ENCODE measurements around the gene CIB4.

Gene CIB4

GRCh38 chr2:26597197-26597596 is 44.0 kb downstream of the CIB4 start:
- H3K9me3 Mint-ChIP-seq, result no peaks in the 10 kb centered on the region
- H3K4me3 Mint-ChIP-seq, result no peak overlapping the region

DNA sequence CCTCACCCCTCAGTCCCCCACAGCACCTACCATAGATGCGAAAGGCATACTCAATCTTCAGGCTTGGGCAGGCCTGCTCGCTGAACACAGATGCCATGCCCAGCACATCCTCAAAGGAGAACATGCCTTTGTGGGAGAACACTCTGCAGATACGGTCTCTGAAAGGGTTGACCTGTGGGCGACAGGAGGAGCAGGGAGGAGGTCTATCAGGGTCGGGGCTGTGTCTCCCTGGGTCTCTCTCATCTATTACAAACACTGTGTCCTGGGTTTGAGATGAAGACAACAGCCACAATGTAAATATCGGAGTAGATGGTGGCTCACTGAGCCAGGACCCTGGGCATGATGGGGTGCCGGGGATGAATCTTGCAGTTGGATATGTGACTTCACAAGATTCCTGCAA is 46.0 kb downstream of the CIB4 start:
- Mint-ChIP-seq H3K9me3 (no peaks in the 10 kb centered on the region), H3K4me1 (peaks cover 36% of the 10 kb centered on the region), H3K4me3 (no peak overlapping the region), H3K27me3 (peaks cover 36% of the 10 kb centered on the region), H3K27ac (no peak overlapping the region)
- no peak for DNase-seq
- ATAC-seq, result no peak

More at GRCh38 chr2:26597197-26597596, 44.0 kb downstream of the CIB4 start:
- H3K27ac Mint-ChIP-seq, result no peak overlapping the region
- ATAC-seq (no peak), DNase-seq (no peak)
- H3K4me1 Mint-ChIP-seq, result peaks cover 17% of the 10 kb centered on the region
- peaks cover 44% of the 10 kb centered on the region for H3K27me3 Mint-ChIP-seq

DNA sequence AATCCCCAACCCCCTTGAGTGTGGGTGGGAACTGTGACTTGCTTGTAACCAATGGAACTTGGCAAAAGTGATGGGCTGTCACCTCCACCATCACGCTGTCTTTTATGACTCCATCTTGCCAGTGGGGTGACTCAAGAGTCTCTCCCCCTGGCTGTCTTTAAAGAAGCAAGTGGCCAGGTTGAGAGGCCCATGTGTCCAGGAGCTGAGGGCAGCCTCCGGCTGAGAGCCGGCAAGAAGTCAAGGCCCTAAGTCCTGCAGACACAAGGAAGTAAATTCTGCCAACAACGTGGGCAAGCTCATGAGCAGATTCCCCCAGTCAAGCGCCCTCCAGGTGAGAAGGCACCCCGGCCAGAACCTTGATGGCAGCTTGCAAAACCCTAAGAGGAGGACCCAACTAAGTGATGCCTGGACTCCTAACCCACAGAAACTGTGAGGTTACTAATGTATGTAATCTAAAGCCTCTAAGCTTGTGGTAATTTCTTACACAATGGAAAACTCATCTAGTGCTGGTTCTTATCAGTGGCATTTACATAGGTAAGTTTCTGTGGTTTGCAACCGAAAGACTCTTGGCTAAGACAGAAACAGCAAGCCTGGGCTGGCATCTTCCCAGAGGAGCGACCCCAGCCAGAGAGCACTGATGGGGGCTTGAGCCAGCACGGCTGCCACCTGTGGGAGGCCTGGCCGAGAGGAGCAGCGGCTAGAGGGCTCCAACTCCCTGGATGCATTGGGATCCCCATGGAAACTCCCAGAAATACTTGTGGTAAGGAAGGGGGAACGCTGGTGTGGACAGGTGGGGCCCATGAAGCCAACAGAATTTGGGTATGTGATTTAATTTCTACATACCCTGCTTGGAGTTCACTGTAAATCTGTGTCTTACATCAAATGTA is 49.3 kb downstream of the CIB4 start:
- DNase-seq (no peak), ATAC-seq (peak; percentile 91)
- no peak overlapping the region for H3K27ac Mint-ChIP-seq

GRCh38 chr2:26590980-26591618 is 50.1 kb downstream of the CIB4 start:
- DNase-seq (no peak), ATAC-seq (no peak)
- Mint-ChIP-seq H3K4me1 (peaks cover 33% of the 10 kb centered on the region), H3K27ac (no peak overlapping the region), H3K9me3 (no peaks in the 10 kb centered on the region), H3K27me3 (peaks cover 47% of the 10 kb centered on the region), H3K4me3 (no peak overlapping the region)

More for the DNA sequence above, 49.3 kb downstream of the CIB4 start:
- H3K9me3 Mint-ChIP-seq, result no peaks in the 10 kb centered on the region
- H3K27me3 Mint-ChIP-seq, result peaks cover 41% of the 10 kb centered on the region
- H3K4me1 Mint-ChIP-seq, result peaks cover 36% of the 10 kb centered on the region
- H3K4me3 Mint-ChIP-seq, result no peak overlapping the region

GRCh38 chr2:26590508-26590907 is 50.7 kb downstream of the CIB4 start:
- Mint-ChIP-seq H3K27ac (no peak overlapping the region), H3K4me1 (peaks cover 27% of the 10 kb centered on the region), H3K27me3 (peaks cover 52% of the 10 kb centered on the region), H3K4me3 (no peak overlapping the region), H3K9me3 (no peaks in the 10 kb centered on the region)
- ATAC-seq, result no peak
- no peak for DNase-seq

- no peak overlapping the region for H3K4me3 Mint-ChIP-seq
- H3K27me3 Mint-ChIP-seq, result peaks cover 40% of the 10 kb centered on the region
- DNase-seq (no peak), ATAC-seq (no peak)
- H3K9me3 Mint-ChIP-seq, result no peaks in the 10 kb centered on the region
- peaks cover 24% of the 10 kb centered on the region for H3K4me1 Mint-ChIP-seq
- no peak overlapping the region for H3K27ac Mint-ChIP-seq
Observed at GRCh38 chr2:26588576-26588975, 52.6 kb downstream of the CIB4 start.

- DNase-seq (no peak), ATAC-seq (no peak)
- Mint-ChIP-seq H3K27me3 (peaks cover 40% of the 10 kb centered on the region), H3K4me3 (no peak overlapping the region), H3K4me1 (peaks cover 24% of the 10 kb centered on the region), H3K9me3 (no peaks in the 10 kb centered on the region), H3K27ac (no peak overlapping the region)
Observed at GRCh38 chr2:26587994-26588393, 53.2 kb downstream of the CIB4 start.

DNA sequence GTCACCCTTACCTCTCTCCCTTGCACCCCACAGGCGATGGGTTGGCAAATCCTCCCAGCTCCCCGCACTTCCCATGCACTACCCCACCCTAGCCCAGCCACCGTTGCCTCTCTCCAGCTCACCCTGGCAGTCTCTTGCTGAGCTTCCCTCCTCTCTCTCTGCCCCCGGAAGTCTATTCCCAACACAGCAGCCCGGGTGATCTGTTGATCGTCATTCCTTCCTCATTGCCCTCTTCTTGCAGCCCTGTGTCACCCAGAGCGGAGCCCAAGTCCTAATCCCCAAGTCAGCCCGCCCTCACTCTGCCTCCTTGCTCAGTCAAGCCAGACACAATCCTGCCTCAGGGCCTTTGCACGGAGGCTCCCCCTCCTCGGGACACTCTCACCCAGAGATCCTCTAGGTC is 55.2 kb downstream of the CIB4 start:
- peaks cover 6% of the 10 kb centered on the region for H3K4me1 Mint-ChIP-seq
- H3K9me3 Mint-ChIP-seq, result no peaks in the 10 kb centered on the region
- DNase-seq (no peak), ATAC-seq (no peak)
- no peak overlapping the region for H3K4me3 Mint-ChIP-seq
- peak overlapping the region in 1 of 2 donors; percentile 73 for H3K27ac Mint-ChIP-seq
- H3K27me3 Mint-ChIP-seq, result peaks cover 49% of the 10 kb centered on the region

- Mint-ChIP-seq H3K4me1 (no peaks in the 10 kb centered on the region), H3K9me3 (no peaks in the 10 kb centered on the region), H3K4me3 (no peak overlapping the region), H3K27me3 (peaks cover 41% of the 10 kb centered on the region), H3K27ac (no peak overlapping the region)
- ATAC-seq (no peak), DNase-seq (no peak)
Observed at GRCh38 chr2:26585100-26585499, 56.1 kb downstream of the CIB4 start.

DNA sequence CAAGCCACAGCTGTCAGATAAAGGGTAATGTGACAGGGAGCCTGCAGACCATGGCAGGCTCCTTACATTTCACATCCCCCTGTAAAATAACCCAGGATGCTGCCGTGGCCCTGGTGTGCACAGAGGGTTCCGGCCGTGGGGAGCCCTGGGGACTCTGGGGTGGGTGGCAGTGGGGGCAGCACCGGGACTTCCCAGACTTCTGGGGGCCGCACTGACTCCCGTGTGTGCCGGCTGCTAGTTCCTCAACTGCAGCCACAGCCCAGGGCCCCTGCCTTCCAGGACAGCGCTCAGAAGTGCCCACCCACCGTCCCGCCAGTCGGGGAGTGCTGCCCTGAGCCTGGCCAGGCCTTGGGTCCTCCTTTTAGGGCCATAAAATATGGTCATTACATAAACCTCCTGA is 56.5 kb downstream of the CIB4 start:
- no peaks in the 10 kb centered on the region for H3K4me1 Mint-ChIP-seq
- H3K27ac Mint-ChIP-seq, result no peak overlapping the region
- DNase-seq (peak in 1 of 2 donors; percentile 2), ATAC-seq (no peak)
- H3K9me3 Mint-ChIP-seq, result no peaks in the 10 kb centered on the region
- no peak overlapping the region for H3K4me3 Mint-ChIP-seq
- peaks cover 42% of the 10 kb centered on the region for H3K27me3 Mint-ChIP-seq

GRCh38 chr2:26584191-26584590 is 57.0 kb downstream of the CIB4 start:
- Mint-ChIP-seq H3K27ac (no peak overlapping the region), H3K4me1 (no peaks in the 10 kb centered on the region), H3K27me3 (peaks cover 43% of the 10 kb centered on the region), H3K4me3 (no peak overlapping the region), H3K9me3 (no peaks in the 10 kb centered on the region)
- peak in 1 of 2 donors; percentile 4 for DNase-seq
- no peak for ATAC-seq

DNA sequence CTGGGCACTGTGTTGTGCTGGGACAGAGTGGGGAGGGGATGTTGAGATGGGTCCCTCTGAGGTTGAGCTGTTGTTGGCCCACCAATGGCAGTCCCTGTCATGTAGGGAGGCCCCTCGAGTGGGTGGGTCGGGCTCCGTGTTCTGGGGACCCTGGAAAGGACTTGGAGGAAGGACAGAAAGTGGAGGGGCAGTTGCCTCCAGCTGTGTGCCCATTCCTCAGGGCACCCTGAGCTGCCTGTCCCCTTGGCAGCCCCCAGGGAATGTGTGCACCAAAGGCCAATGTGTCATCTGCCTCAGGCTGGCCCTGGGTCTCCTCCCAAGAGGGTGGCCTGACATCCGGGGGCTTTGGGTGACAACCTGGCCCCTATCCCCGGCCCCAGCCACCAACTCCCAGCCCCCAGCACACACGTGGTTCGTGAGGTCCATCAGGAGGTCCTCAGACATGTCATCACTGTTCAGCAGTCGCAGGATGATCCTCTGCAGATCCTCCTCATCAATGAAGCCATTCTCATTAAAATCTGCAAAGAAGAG is 57.7 kb downstream of the CIB4 start:
- H3K27ac Mint-ChIP-seq, result no peak overlapping the region
- no peak for ATAC-seq
- H3K9me3 Mint-ChIP-seq, result no peaks in the 10 kb centered on the region

GRCh38 chr2:26582890-26583289 is 58.3 kb downstream of the CIB4 start:
- ATAC-seq, result no peak

More for the DNA sequence above, 57.7 kb downstream of the CIB4 start:
- no peak overlapping the region for H3K4me3 Mint-ChIP-seq
- no peaks in the 10 kb centered on the region for H3K4me1 Mint-ChIP-seq
- DNase-seq, result peak in 1 of 2 donors; percentile 6
- H3K27me3 Mint-ChIP-seq, result peaks cover 43% of the 10 kb centered on the region

DNA sequence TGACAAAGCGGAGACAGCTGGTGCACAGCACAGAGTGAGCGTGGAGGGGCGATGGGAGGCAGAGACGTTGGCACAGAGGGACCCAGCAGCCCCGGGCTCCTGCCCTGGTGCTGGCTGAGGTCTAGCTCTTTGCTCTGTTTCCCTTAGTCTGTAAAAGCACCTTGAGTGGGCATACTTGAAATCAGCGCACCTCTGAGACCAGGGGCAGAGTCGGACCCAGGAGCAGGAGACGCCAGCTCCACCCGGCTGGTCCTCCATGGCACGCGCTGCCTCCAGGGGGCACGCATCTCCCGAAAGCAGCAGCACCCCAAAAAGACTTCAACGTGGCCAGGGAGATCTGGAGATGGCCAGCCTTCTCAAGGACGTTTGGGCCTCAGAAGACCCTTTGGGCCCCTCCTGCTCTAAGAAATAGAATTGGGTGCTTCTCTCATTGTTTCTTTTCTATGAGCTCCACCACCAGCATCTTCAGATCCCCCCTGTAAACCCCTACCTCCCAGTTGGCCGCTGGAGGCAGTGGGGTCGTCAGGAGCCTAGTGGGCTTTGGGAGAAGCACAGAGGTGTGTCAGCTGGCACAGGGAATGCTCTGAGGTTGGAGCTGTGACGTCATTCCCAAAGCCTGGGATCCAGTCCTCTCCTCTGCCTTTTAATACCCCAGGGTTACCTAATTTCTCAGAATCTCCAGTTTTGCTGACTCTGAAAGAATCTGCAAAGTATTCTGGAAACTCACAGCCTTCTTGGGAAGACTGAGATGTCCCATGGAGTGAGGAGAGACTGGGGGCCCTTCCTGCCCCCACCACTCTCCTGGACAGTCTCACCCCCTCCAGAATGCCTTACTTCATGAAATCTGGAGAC is 58.9 kb downstream of the CIB4 start:
- Mint-ChIP-seq H3K4me3 (no peak overlapping the region), H3K27ac (no peak overlapping the region), H3K9me3 (no peaks in the 10 kb centered on the region), H3K4me1 (no peaks in the 10 kb centered on the region), H3K27me3 (peaks cover 54% of the 10 kb centered on the region)
- ATAC-seq (no peak), DNase-seq (peak in 1 of 2 donors; percentile 1)

More at GRCh38 chr2:26582890-26583289, 58.3 kb downstream of the CIB4 start:
- H3K4me3 Mint-ChIP-seq, result no peak overlapping the region
- peaks cover 48% of the 10 kb centered on the region for H3K27me3 Mint-ChIP-seq
- peak in 1 of 2 donors; percentile 4 for DNase-seq
- H3K27ac Mint-ChIP-seq, result no peak overlapping the region
- H3K9me3 Mint-ChIP-seq, result no peaks in the 10 kb centered on the region
- H3K4me1 Mint-ChIP-seq, result no peaks in the 10 kb centered on the region

GRCh38 chr2:26581266-26581990 is 59.7 kb downstream of the CIB4 start:
- peaks cover 60% of the 10 kb centered on the region for H3K27me3 Mint-ChIP-seq
- DNase-seq (no peak), ATAC-seq (no peak)
- no peaks in the 10 kb centered on the region for H3K9me3 Mint-ChIP-seq
- H3K4me1 Mint-ChIP-seq, result no peaks in the 10 kb centered on the region
- H3K27ac Mint-ChIP-seq, result peak overlapping the region in 1 of 2 donors; percentile 16
- H3K4me3 Mint-ChIP-seq, result no peak overlapping the region

All from stimulated activated naive CD8-positive, alpha-beta T cell treated with anti-CD3 and anti-CD28 coated beads, Interleukin-15, amount 100 ng/mL, for 72 hours (primary cell).